Vagina (tissue), 2 donors: ENCODE measurements around the gene AGBL5. TPM values are rescaled to one million over a fixed set of nuclear protein-coding genes. Genes with fewer than 3 reads are reported as not detected.

Source experiments
- DNase-seq, 2 donors: peaks; one replicate each; pipeline ENCODE4 v3.0.0-alpha.2; 2017; ENCODE audit errors: extremely low spot score in 2 of 2
- H3K27ac ChIP-seq: fragments of 200-600 bp; sonication (generic); one replicate; pipeline ENCODE4 v1.5.1; 2019
- H3K27me3 ChIP-seq: fragments of 200-600 bp; sonication (generic); one replicate; pipeline ENCODE4 v1.5.1; 2019
- H3K36me3 ChIP-seq, 2 donors: fragments of 200-600 bp; sonication (generic); one replicate each; pipeline ENCODE4 v1.5.1; 2017 to 2019
- H3K4me1 ChIP-seq: fragments of 200-600 bp; sonication (generic); one replicate; pipeline ENCODE4 v1.5.1; 2019
- H3K4me3 ChIP-seq, 2 donors: fragments of 200-600 bp; sonication (generic); 1 replicate in 1 of 2; 2 replicates in 1 of 2; pipeline ENCODE4 v1.5.1; 2016 to 2019
- H3K9me3 ChIP-seq: fragments of 200-600 bp; sonication (generic); one replicate; pipeline ENCODE4 v1.5.1; 2019
- POLR2A ChIP-seq, 2 donors: fragments of 450-650 bp; IDR thresholded peaks; one replicate each; pipeline ENCODE4 v1.6.1; 2017; ENCODE audit warnings: antibody characterized with exemption in 2 of 2, mild to moderate bottlenecking in 2 of 2, moderate library complexity in 2 of 2
- POLR2AphosphoS5 ChIP-seq, 2 donors: sonication (generic); formaldehyde crosslinking; IDR thresholded peaks; one replicate each; pipeline ENCODE4 v1.9.0; 2017; ENCODE audit warnings: antibody characterized with exemption in 2 of 2, mild to moderate bottlenecking in 2 of 2, low read depth in 1 of 2; ENCODE audit not compliant: insufficient read depth in 1 of 2
- intact Hi-C: fragments of 100-400 bp; cut with DNase I; formaldehyde crosslinking; loops from one replicate; pipeline ENCODE4 v1.15.1; 2023
- total RNA-seq: library from RNA; depleted of rRNA; stranded (reverse); fragments of >200 nt; gene quantifications from one replicate; pipeline ENCODE4 v1.2.3, GENCODE V29; 2016
- TF ChIP-seq, protein P1 (sequence below), 3 experiments: fragments of 450-650 bp in 2 of 3; fragments of 200-600 bp in 1 of 3; sonication (generic) in 1 of 3; IDR thresholded peaks; one replicate each; pipeline ENCODE4 v1.5.1; 2017 to 2019; ENCODE audit warnings: antibody characterized with exemption in 3 of 3, mild to moderate bottlenecking in 2 of 3, moderate library complexity in 2 of 3

AGBL5 gene
- total RNA-seq, 1 donor from 2014 or later = 8.8 TPM

- Histone ChIP-seq H3K27ac (no peak overlapping the region), H3K27me3 (no peaks in the 10 kb centered on the region), H3K36me3 (peaks cover 0 to 66% of the 10 kb centered on the region in 2 donors), H3K4me3 (no peak overlapping the region), H3K4me1 (peaks cover 3% of the 10 kb centered on the region), H3K9me3 (no peaks in the 10 kb centered on the region)
- intact Hi-C loops = loop anchor here (10.0 kb wide), 1 partner anchor 45 kb away; the partner anchor contains the start of gene KHK
- no peak for DNase-seq
- TF ChIP-seq, protein P1, sequence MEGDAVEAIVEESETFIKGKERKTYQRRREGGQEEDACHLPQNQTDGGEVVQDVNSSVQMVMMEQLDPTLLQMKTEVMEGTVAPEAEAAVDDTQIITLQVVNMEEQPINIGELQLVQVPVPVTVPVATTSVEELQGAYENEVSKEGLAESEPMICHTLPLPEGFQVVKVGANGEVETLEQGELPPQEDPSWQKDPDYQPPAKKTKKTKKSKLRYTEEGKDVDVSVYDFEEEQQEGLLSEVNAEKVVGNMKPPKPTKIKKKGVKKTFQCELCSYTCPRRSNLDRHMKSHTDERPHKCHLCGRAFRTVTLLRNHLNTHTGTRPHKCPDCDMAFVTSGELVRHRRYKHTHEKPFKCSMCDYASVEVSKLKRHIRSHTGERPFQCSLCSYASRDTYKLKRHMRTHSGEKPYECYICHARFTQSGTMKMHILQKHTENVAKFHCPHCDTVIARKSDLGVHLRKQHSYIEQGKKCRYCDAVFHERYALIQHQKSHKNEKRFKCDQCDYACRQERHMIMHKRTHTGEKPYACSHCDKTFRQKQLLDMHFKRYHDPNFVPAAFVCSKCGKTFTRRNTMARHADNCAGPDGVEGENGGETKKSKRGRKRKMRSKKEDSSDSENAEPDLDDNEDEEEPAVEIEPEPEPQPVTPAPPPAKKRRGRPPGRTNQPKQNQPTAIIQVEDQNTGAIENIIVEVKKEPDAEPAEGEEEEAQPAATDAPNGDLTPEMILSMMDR (IDR thresholded peaks at IDR 0.05) = no peak
- TF ChIP-seq POLR2AphosphoS5 (IDR thresholded peaks at IDR 0.05; ENCODE audit: insufficient read depth in 1 of 2, low read depth in 1 of 2) (no peak), POLR2A (IDR thresholded peaks at IDR 0.05) (no peak)
Observed at GRCh38 chr2:27039871-27040270, 11.6 kb upstream of the AGBL5 start.

DNA sequence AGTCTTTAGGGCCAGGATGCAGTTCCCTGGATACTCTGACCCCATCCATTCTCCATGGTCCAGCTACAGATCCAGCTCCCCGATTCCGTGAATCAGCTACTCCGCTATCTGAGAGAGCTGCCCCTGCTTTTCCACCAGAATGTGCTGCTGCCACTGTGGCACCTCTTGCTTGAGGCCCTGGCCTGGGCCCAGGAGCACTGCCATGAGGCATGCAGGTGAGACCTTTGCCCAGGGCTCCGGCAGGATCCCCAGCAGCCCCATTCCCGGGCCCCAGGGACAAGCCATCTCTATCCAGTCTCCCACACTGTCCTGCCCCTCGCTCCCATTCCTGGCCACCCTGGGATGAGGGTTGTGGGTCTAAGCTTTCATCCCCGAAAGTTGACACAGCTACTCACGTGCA is 11.2 kb upstream of the AGBL5 start:
- no peak for DNase-seq
- Histone ChIP-seq H3K4me1 (no peaks in the 10 kb centered on the region), H3K9me3 (no peaks in the 10 kb centered on the region), H3K36me3 (peaks cover 0 to 62% of the 10 kb centered on the region in 2 donors), H3K27me3 (no peaks in the 10 kb centered on the region), H3K27ac (no peak overlapping the region), H3K4me3 (no peak overlapping the region)
- TF ChIP-seq POLR2A (IDR thresholded peaks at IDR 0.05) (no peak), POLR2AphosphoS5 (IDR thresholded peaks at IDR 0.05; ENCODE audit: insufficient read depth in 1 of 2, low read depth in 1 of 2) (no peak)
- TF ChIP-seq, protein P1 (IDR thresholded peaks at IDR 0.05) = no peak
- intact Hi-C loops = no loop called here

GRCh38 chr2:27041752-27042151 is 9.7 kb upstream of the AGBL5 start:
- Histone ChIP-seq H3K9me3 (no peaks in the 10 kb centered on the region), H3K27ac (no peak overlapping the region), H3K27me3 (no peaks in the 10 kb centered on the region), H3K4me1 (no peaks in the 10 kb centered on the region), H3K4me3 (no peak overlapping the region), H3K36me3 (peaks cover 0 to 47% of the 10 kb centered on the region in 2 donors)
- no peak for DNase-seq
- intact Hi-C loops = no loop called here
- TF ChIP-seq, protein P1 (IDR thresholded peaks at IDR 0.05) = no peak
- TF ChIP-seq POLR2AphosphoS5 (IDR thresholded peaks at IDR 0.05; ENCODE audit: insufficient read depth in 1 of 2, low read depth in 1 of 2) (no peak), POLR2A (IDR thresholded peaks at IDR 0.05) (no peak)

- intact Hi-C loops = no loop called here
- no peak for DNase-seq
- H3K9me3 ChIP-seq = no peaks in the 10 kb centered on the region
- no peaks in the 10 kb centered on the region for H3K4me1 ChIP-seq
- H3K27me3 ChIP-seq = no peaks in the 10 kb centered on the region
- TF ChIP-seq POLR2AphosphoS5 (IDR thresholded peaks at IDR 0.05; ENCODE audit: insufficient read depth in 1 of 2, low read depth in 1 of 2) (no peak), POLR2A (IDR thresholded peaks at IDR 0.05) (no peak)
- TF ChIP-seq, protein P1 (IDR thresholded peaks at IDR 0.05) = no peak
- H3K4me3 ChIP-seq = no peak overlapping the region
- no peak overlapping the region for H3K27ac ChIP-seq
- H3K36me3 ChIP-seq = peaks cover 0 to 43% of the 10 kb centered on the region in 2 donors
Observed at GRCh38 chr2:27042159-27042661, 9.3 kb upstream of the AGBL5 start.

GRCh38 chr2:27042985-27043634 is 8.4 kb upstream of the AGBL5 start:
- Histone ChIP-seq H3K9me3 (no peaks in the 10 kb centered on the region), H3K4me3 (no peak overlapping the region), H3K36me3 (peaks cover 0 to 34% of the 10 kb centered on the region in 2 donors), H3K27ac (no peak overlapping the region), H3K27me3 (no peaks in the 10 kb centered on the region), H3K4me1 (no peaks in the 10 kb centered on the region)
- intact Hi-C loops = no loop called here
- no peak for TF ChIP-seq POLR2A (IDR thresholded peaks at IDR 0.05)
- TF ChIP-seq, protein P1 (IDR thresholded peaks at IDR 0.05) = no peak
- TF ChIP-seq POLR2AphosphoS5 (IDR thresholded peaks at IDR 0.05; ENCODE audit: insufficient read depth in 1 of 2, low read depth in 1 of 2) = no peak
- DNase-seq = no peak
